HFF-Myc (cell line): ENCODE data around the gene PPP1R15A.

Experiments used
- DNase-seq: peaks from one replicate; pipeline ENCODE4 v3.0.0-alpha.2; 2011; ENCODE audit warnings: low read depth; ENCODE audit errors: extremely low read depth
- H3K4me3 ChIP-seq: replicated peaks from 2 replicates; pipeline ENCODE4 v1.5.1; 2011; ENCODE audit warnings: low read depth, mild to moderate bottlenecking, control low read depth, low read length
- CTCF ChIP-seq: IDR thresholded peaks from 2 replicates; pipeline ENCODE4 v1.5.1; 2012; ENCODE audit warnings: mild to moderate bottlenecking, low read depth, low read length, control low read depth; ENCODE audit errors: missing control alignments

The PPP1R15A gene

GRCh38 chr19:48833977-48834376, 38.2 kb upstream of the PPP1R15A start:
- TF ChIP-seq CTCF: no peak
- DNase-seq: no peak

GRCh38 chr19:48835734-48836088, 36.5 kb upstream of the PPP1R15A start:
- H3K4me3 ChIP-seq: peak overlapping the region; percentile 33
- peak; percentile 92 for TF ChIP-seq CTCF
- DNase-seq: peak; percentile 77

More at GRCh38 chr19:48833977-48834376, 38.2 kb upstream of the PPP1R15A start:
- H3K4me3 ChIP-seq: no peak overlapping the region

GRCh38 chr19:48836089-48837017, 35.9 kb upstream of the PPP1R15A start, which contains the start of gene HSD17B14:
TSS of gene HSD17B14 (minus strand) at chr19:48836491. CDS start at chr19:48836411, 80 bp downstream.
- no peak for TF ChIP-seq CTCF
- no peak for DNase-seq
- peak within 1 kb of the TSS; percentile 33 for H3K4me3 ChIP-seq

- no peak for TF ChIP-seq CTCF
- H3K4me3 ChIP-seq: peak overlapping the region; percentile 33
- DNase-seq: peak; percentile 70
Observed at GRCh38 chr19:48837051-48837524, 35.1 kb upstream of the PPP1R15A start.

- DNase-seq: no peak
- H3K4me3 ChIP-seq: peak overlapping the region; percentile 33
- no peak for TF ChIP-seq CTCF
Observed at GRCh38 chr19:48837687-48838086, 34.5 kb upstream of the PPP1R15A start.

GRCh38 chr19:48841047-48841446, 31.2 kb upstream of the PPP1R15A start:
- H3K4me3 ChIP-seq: no peak overlapping the region
- no peak for DNase-seq
- TF ChIP-seq CTCF: no peak

- TF ChIP-seq CTCF: no peak
- no peak overlapping the region for H3K4me3 ChIP-seq
- no peak for DNase-seq
Observed at GRCh38 chr19:48841571-48841970, 30.6 kb upstream of the PPP1R15A start.
